ENCODE measurements around the gene ANKRD42. TPM values are rescaled to one million over a fixed set of nuclear protein-coding genes. Genes with fewer than 3 reads are reported as not detected.

ANKRD42 gene
- total RNA-seq, 1 experiment from 2014 or later, result 5.4 TPM

GRCh38 chr11:83191986-83192385 lies 1.5 kb upstream of the ANKRD42 start:
- H4K20me1 ChIP-seq (ENCODE audit: insufficient read depth), result no peaks in the 10 kb centered on the region
- RAD21 ChIA-PET (ENCODE audit: low non-redundant PET in 1 of 2, low total read pairs in 2 of 2, uncharacterized antibody in 2 of 2, unreplicated experiment in 2 of 2), result no interaction called here
- H3K4me2 ChIP-seq (ENCODE audit: low read length), result peak overlapping the region; percentile 99
- H3K9me3 ChIP-seq (ENCODE audit: control insufficient read depth in 1 of 2, insufficient read depth in 1 of 2, low read depth in 1 of 2, low read length in 2 of 2), result no peaks in the 10 kb centered on the region
- peaks cover 21% of the 10 kb centered on the region for H3K79me2 ChIP-seq (ENCODE audit: insufficient read depth, low read length)
- H2AFZ ChIP-seq (ENCODE audit: low read depth, low read length, poor library complexity, severe bottlenecking), result no peak overlapping the region
- TF ChIP-seq EZH2phosphoT487 (IDR thresholded peaks at IDR 0.05; ENCODE audit: borderline replicate concordance) (no peak), YY1 (IDR thresholded peaks at IDR 0.05; ENCODE audit: extremely low read depth, insufficient replicate concordance, low read depth, low read length) (no peak), ATF3 (IDR thresholded peaks at IDR 0.05) (no peak), CEBPB (IDR thresholded peaks at IDR 0.05; ENCODE audit: low read depth) (no peak), EGR1 (IDR thresholded peaks at IDR 0.05; ENCODE audit: low read depth) (no peak), TCF7L2 (IDR thresholded peaks at IDR 0.05; ENCODE audit: borderline replicate concordance, extremely low read depth, insufficient read depth, insufficient read length) (no peak), REST (IDR thresholded peaks at IDR 0.05; ENCODE audit: low read depth) (no peak), SP1 (IDR thresholded peaks at IDR 0.05; ENCODE audit: low read depth) (no peak), CBX3 (IDR thresholded peaks at IDR 0.05; ENCODE audit: low read depth) (no peak), POLR2AphosphoS5 (IDR thresholded peaks at IDR 0.05; ENCODE audit: low read depth, low read length) (no peak)
- H3K9me2 ChIP-seq (ENCODE audit: insufficient read depth), result no peaks in the 10 kb centered on the region
- peak overlapping the region; percentile 88 for H3K9ac ChIP-seq (ENCODE audit: low read length)
- BruUV-seq (replicated peaks), result no TSS peak
- ATAC-seq, result no peak
- no peak for DNase-seq (ENCODE audit: low read depth, low spot score)
- peaks cover 12 to 19% of the 10 kb centered on the region in 2 experiments for H3K4me1 ChIP-seq (ENCODE audit: control insufficient read depth in 1 of 2, insufficient read depth in 2 of 2, low read length in 2 of 2)
- peak overlapping the region in 1 of 2 experiments; percentile 85; a peak in 3 of 4 replicates for H3K4me3 ChIP-seq (replicated peaks in 1 of 2; ENCODE audit: low read depth in 1 of 2, low read length in 2 of 2)
- intact Hi-C loops (cut with micrococcal nuclease), result loop anchor here (5.0 kb wide), 1 partner anchor 35 kb away; the partner anchor contains the start of gene PCF11
- peaks cover 9 to 14% of the 10 kb centered on the region in 2 experiments; a peak in 3 of 4 replicates for H3K36me3 ChIP-seq (ENCODE audit: control insufficient read depth in 1 of 2, insufficient read depth in 2 of 2, low read length in 2 of 2)
- H3K27ac ChIP-seq (ENCODE audit: low read depth, low read length), result no peak overlapping the region
- H3K27me3 ChIP-seq (ENCODE audit: insufficient read depth, low read length), result no peaks in the 10 kb centered on the region
- CTCF ChIA-PET, result no interaction called here
- POLR2A ChIA-PET, result no interaction called here

Data from HCT116 (cell line).